ENCODE measurements around the gene SLC39A6.
"Not testable (repeated sequence)": the region's sequence is repeated elsewhere in the genome, so short reads cannot be mapped to it uniquely, and the experiment has no call there.

GRCh38 chr18:36072406-36072805 lies 56.7 kb downstream of the SLC39A6 start:
- TF ChIP-seq CTCF (optimal IDR thresholded peaks at IDR 0.05 in 1 of 3, IDR thresholded peaks at IDR 0.05 in 1 of 3, conservative IDR thresholded peaks at IDR 0.05 in 1 of 3; ENCODE audit: extremely low read depth in 1 of 3, insufficient read depth in 2 of 3, low read length in 3 of 3); EZH2 (IDR thresholded peaks at IDR 0.05; ENCODE audit: low read length): not testable (repeated sequence)
